ENCODE measurements around the gene DLX1.
A peak's percentile ranks its signal among the peaks of the same experiment; 100 is the strongest.

Gene DLX1

GRCh38 chr2:172096626-172097547 lies 11.6 kb downstream of the DLX1 start:
- DNase-seq (ENCODE audit: low read depth in 2 of 2, low spot score in 1 of 2) = no peak

- no peak for DNase-seq (ENCODE audit: low read depth in 2 of 2, low spot score in 1 of 2)
These were observed 12.3 kb downstream of the DLX1 start for GRCh38 chr2:172097557-172098131.

- no peak for DNase-seq (ENCODE audit: low read depth in 2 of 2, low spot score in 1 of 2)
These were observed 13.0 kb downstream of the DLX1 start for GRCh38 chr2:172098287-172098649.

GRCh38 chr2:172098650-172099471 lies 13.6 kb downstream of the DLX1 start:
- DNase-seq (ENCODE audit: low read depth in 2 of 2, low spot score in 1 of 2) = no peak

GRCh38 chr2:172099472-172100079 lies 14.3 kb downstream of the DLX1 start:
- DNase-seq (ENCODE audit: low read depth in 2 of 2, low spot score in 1 of 2) = no peak

- DNase-seq (ENCODE audit: low read depth in 2 of 2, low spot score in 1 of 2) = no peak
These were observed 15.0 kb downstream of the DLX1 start for GRCh38 chr2:172100080-172100934.

GRCh38 chr2:172100935-172101820 lies 15.9 kb downstream of the DLX1 start:
- DNase-seq (ENCODE audit: low read depth in 2 of 2, low spot score in 1 of 2) = no peak

- no peak for DNase-seq (ENCODE audit: low read depth in 2 of 2, low spot score in 1 of 2)
These were observed 16.6 kb downstream of the DLX1 start for GRCh38 chr2:172101821-172102390.

GRCh38 chr2:172102391-172103359 lies 17.4 kb downstream of the DLX1 start, which contains the start of gene DLX2:
TSS of gene DLX2 (minus strand) at chr2:172102900. CDS start at chr2:172102538, 362 bp downstream.
- peak in 1 of 2 donors; percentile 42 for DNase-seq (ENCODE audit: low read depth in 2 of 2, low spot score in 1 of 2)

GRCh38 chr2:172103471-172104272 lies 18.4 kb downstream of the DLX1 start:
- peak; percentile 42 to 54 for DNase-seq (ENCODE audit: low read depth in 2 of 2, low spot score in 1 of 2)

- DNase-seq (ENCODE audit: low read depth in 2 of 2, low spot score in 1 of 2) = no peak
These were observed 20.3 kb downstream of the DLX1 start for GRCh38 chr2:172105471-172106107.

GRCh38 chr2:172106108-172106961 lies 21.0 kb downstream of the DLX1 start:
- no peak for DNase-seq (ENCODE audit: low read depth in 2 of 2, low spot score in 1 of 2)

GRCh38 chr2:172107690-172108586 lies 22.6 kb downstream of the DLX1 start:
- DNase-seq (ENCODE audit: low read depth in 2 of 2, low spot score in 1 of 2) = no peak

GRCh38 chr2:172108587-172108930 lies 23.3 kb downstream of the DLX1 start:
- no peak for DNase-seq (ENCODE audit: low read depth in 2 of 2, low spot score in 1 of 2)
